ENCODE measurements around the gene AANAT. TPM values are rescaled to one million over a fixed set of nuclear protein-coding genes. Genes with fewer than 3 reads are reported as not detected.

AANAT gene
- total RNA-seq, 2 experiments from 2014 or later = not detected

- H3K36me3 ChIP-seq (ENCODE audit: insufficient read depth, low read length) = peaks cover 15% of the 10 kb centered on the region; the same call in 1 of the 2 replicates
- intact Hi-C loops (cut with micrococcal nuclease; ENCODE audit: unreplicated experiment) = no loop called here
- peak overlapping the region; percentile 26 for H3K4me3 ChIP-seq (ENCODE audit: low read depth, low read length, poor library complexity, severe bottlenecking)
- peaks cover 96% of the 10 kb centered on the region for H3K79me2 ChIP-seq (ENCODE audit: insufficient read depth, low read depth, low read length)
- H3K4me2 ChIP-seq (ENCODE audit: low read length) = peak overlapping the region; percentile 65
- BruUV-seq (replicated peaks) = no TSS peak
- H3K9me2 ChIP-seq (ENCODE audit: insufficient read depth, low read length) = no peaks in the 10 kb centered on the region
- H3K9me3 ChIP-seq (ENCODE audit: low read length) = no peaks in the 10 kb centered on the region
- ChIA-PET CTCF (ENCODE audit: unreplicated experiment) (interaction anchor here (1.6 kb wide), 1 partner anchor 21 kb away, joined by 3 read pairs; no protein-coding TSS in a partner anchor), POLR2A (interaction anchor here (1.1 to 2.5 kb wide), 4 partner anchors 14 to 21 kb away, joined by 3 to 12 read pairs (median 6); no protein-coding TSS in a partner anchor)
- no peak overlapping the region for H2AFZ ChIP-seq (ENCODE audit: low read length)
- TF ChIP-seq CTCF (conservative IDR thresholded peaks at IDR 0.05; ENCODE audit: low read length) (no peak), EZH2phosphoT487 (IDR thresholded peaks at IDR 0.05; ENCODE audit: borderline replicate concordance, low read depth, low read length) (no peak)
- no peaks in the 10 kb centered on the region for H4K20me1 ChIP-seq (ENCODE audit: insufficient read depth, low read length)
- peaks cover 90% of the 10 kb centered on the region for H3K4me1 ChIP-seq (ENCODE audit: insufficient read depth, low read length, poor library complexity, severe bottlenecking)
- no peak for DNase-seq (ENCODE audit: low spot score)
- peak overlapping the region; percentile 92 for H3K27ac ChIP-seq (ENCODE audit: low read depth, low read length, poor library complexity, severe bottlenecking)
Measured at GRCh38 chr17:76431509-76431908, 35.9 kb upstream of the AANAT start.

GRCh38 chr17:76432004-76432403 lies 35.4 kb upstream of the AANAT start:
- Histone ChIP-seq H3K4me2 (ENCODE audit: low read length) (peak overlapping the region; percentile 65), H3K9me2 (ENCODE audit: insufficient read depth, low read length) (no peaks in the 10 kb centered on the region), H3K79me2 (ENCODE audit: insufficient read depth, low read depth, low read length) (peaks cover 95% of the 10 kb centered on the region), H3K36me3 (ENCODE audit: insufficient read depth, low read length) (peaks cover 15% of the 10 kb centered on the region; the same call in 1 of the 2 replicates), H3K4me1 (ENCODE audit: insufficient read depth, low read length, poor library complexity, severe bottlenecking) (peaks cover 85% of the 10 kb centered on the region), H3K9me3 (ENCODE audit: low read length) (no peaks in the 10 kb centered on the region), H4K20me1 (ENCODE audit: insufficient read depth, low read length) (no peaks in the 10 kb centered on the region), H3K4me3 (ENCODE audit: low read depth, low read length, poor library complexity, severe bottlenecking) (peak overlapping the region; percentile 26), H2AFZ (ENCODE audit: low read length) (no peak overlapping the region), H3K27ac (ENCODE audit: low read depth, low read length, poor library complexity, severe bottlenecking) (peak overlapping the region; percentile 92)
- POLR2A ChIA-PET = interaction anchor here (1.1 to 2.5 kb wide), 3 partner anchors 13 to 16 kb away, joined by 5 to 12 read pairs (median 6); no protein-coding TSS in a partner anchor
- BruUV-seq (replicated peaks) = no TSS peak
- peak; percentile 45 for DNase-seq (ENCODE audit: low spot score)
- TF ChIP-seq CTCF (conservative IDR thresholded peaks at IDR 0.05; ENCODE audit: low read length) = no peak
- intact Hi-C loops (cut with micrococcal nuclease; ENCODE audit: unreplicated experiment) = loop anchor here (2.0 kb wide), 1 partner anchor 21 kb away; the partner anchor contains the start of gene UBE2O
- CTCF ChIA-PET (ENCODE audit: unreplicated experiment) = interaction anchor here (1.6 kb wide), 1 partner anchor 21 kb away, joined by 3 read pairs; no protein-coding TSS in a partner anchor

GRCh38 chr17:76432712-76433336 lies 34.6 kb upstream of the AANAT start:
- no TSS peak for BruUV-seq (replicated peaks)
- H4K20me1 ChIP-seq (ENCODE audit: insufficient read depth, low read length) = no peaks in the 10 kb centered on the region
- H3K4me3 ChIP-seq (ENCODE audit: low read depth, low read length, poor library complexity, severe bottlenecking) = peak overlapping the region; percentile 26
- no peaks in the 10 kb centered on the region for H3K9me3 ChIP-seq (ENCODE audit: low read length)
- ChIA-PET POLR2A (no interaction called here), CTCF (ENCODE audit: unreplicated experiment) (no interaction called here)
- peaks cover 83% of the 10 kb centered on the region for H3K4me1 ChIP-seq (ENCODE audit: insufficient read depth, low read length, poor library complexity, severe bottlenecking)
- intact Hi-C loops (cut with micrococcal nuclease; ENCODE audit: unreplicated experiment) = loop anchor here (2.0 kb wide), 1 partner anchor 20 kb away; the partner anchor contains the start of gene UBE2O
- TF ChIP-seq CTCF (conservative IDR thresholded peaks at IDR 0.05; ENCODE audit: low read length) = peak; percentile 83
- no peak for TF ChIP-seq EZH2phosphoT487 (IDR thresholded peaks at IDR 0.05; ENCODE audit: borderline replicate concordance, low read depth, low read length)
- peaks cover 15% of the 10 kb centered on the region; the same call in 1 of the 2 replicates for H3K36me3 ChIP-seq (ENCODE audit: insufficient read depth, low read length)
- H3K79me2 ChIP-seq (ENCODE audit: insufficient read depth, low read depth, low read length) = peaks cover 96% of the 10 kb centered on the region
- DNase-seq (ENCODE audit: low spot score) = peak; percentile 71
- no peaks in the 10 kb centered on the region for H3K9me2 ChIP-seq (ENCODE audit: insufficient read depth, low read length)
- peak overlapping the region; percentile 92 for H3K27ac ChIP-seq (ENCODE audit: low read depth, low read length, poor library complexity, severe bottlenecking)
- H2AFZ ChIP-seq (ENCODE audit: low read length) = no peak overlapping the region
- H3K4me2 ChIP-seq (ENCODE audit: low read length) = peak overlapping the region; percentile 65

Data from OCI-LY7 (cell line).